Astrocyte of the cerebellum (primary cell): ENCODE results near the gene RNF220.

ENCODE experiments used
- DNase-seq: peaks from one replicate; pipeline ENCODE4 v3.0.0-alpha.2; 2011; ENCODE audit warnings: low read depth
- H3K4me3 ChIP-seq: 2 replicates; pipeline ENCODE4 v1.5.1; 2011; ENCODE audit warnings: mild to moderate bottlenecking, low read depth, low read length, moderate library complexity
- in situ Hi-C: cut with HindIII; loops from 2 replicates; pipeline ENCODE4 v1.10.0; 2017; ENCODE audit warnings: low sequenced_read_pairs
- TF ChIP-seq, protein P1 (sequence below): IDR thresholded peaks from 2 replicates; pipeline ENCODE4 v1.5.1; 2012; ENCODE audit warnings: low read length, low read depth, moderate library complexity, mild to moderate bottlenecking; ENCODE audit errors: missing control alignments

RNF220 gene

DNA sequence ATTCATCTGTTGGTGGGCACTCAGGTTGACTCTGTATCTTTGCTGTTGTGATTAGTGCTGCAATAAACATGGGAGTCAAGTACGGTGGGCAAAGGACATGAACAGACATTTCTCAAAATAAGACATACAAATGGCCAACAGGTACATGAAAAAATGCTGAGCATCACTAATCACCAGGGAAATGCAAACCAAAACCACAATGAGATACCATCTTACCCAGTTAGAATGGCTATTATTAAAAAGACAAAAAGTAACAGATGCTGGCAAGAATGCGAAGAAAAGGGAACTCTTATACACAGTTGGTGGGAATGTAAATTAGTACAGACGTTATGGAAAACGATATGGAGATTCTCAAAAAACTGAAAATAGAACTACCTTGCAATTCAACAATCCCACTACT is 170.3 kb downstream of the RNF220 start:
- no peak for DNase-seq
- in situ Hi-C loops, result no loop called here
- no peak overlapping the region for H3K4me3 ChIP-seq
- TF ChIP-seq, protein P1, sequence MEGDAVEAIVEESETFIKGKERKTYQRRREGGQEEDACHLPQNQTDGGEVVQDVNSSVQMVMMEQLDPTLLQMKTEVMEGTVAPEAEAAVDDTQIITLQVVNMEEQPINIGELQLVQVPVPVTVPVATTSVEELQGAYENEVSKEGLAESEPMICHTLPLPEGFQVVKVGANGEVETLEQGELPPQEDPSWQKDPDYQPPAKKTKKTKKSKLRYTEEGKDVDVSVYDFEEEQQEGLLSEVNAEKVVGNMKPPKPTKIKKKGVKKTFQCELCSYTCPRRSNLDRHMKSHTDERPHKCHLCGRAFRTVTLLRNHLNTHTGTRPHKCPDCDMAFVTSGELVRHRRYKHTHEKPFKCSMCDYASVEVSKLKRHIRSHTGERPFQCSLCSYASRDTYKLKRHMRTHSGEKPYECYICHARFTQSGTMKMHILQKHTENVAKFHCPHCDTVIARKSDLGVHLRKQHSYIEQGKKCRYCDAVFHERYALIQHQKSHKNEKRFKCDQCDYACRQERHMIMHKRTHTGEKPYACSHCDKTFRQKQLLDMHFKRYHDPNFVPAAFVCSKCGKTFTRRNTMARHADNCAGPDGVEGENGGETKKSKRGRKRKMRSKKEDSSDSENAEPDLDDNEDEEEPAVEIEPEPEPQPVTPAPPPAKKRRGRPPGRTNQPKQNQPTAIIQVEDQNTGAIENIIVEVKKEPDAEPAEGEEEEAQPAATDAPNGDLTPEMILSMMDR, result no peak

DNA sequence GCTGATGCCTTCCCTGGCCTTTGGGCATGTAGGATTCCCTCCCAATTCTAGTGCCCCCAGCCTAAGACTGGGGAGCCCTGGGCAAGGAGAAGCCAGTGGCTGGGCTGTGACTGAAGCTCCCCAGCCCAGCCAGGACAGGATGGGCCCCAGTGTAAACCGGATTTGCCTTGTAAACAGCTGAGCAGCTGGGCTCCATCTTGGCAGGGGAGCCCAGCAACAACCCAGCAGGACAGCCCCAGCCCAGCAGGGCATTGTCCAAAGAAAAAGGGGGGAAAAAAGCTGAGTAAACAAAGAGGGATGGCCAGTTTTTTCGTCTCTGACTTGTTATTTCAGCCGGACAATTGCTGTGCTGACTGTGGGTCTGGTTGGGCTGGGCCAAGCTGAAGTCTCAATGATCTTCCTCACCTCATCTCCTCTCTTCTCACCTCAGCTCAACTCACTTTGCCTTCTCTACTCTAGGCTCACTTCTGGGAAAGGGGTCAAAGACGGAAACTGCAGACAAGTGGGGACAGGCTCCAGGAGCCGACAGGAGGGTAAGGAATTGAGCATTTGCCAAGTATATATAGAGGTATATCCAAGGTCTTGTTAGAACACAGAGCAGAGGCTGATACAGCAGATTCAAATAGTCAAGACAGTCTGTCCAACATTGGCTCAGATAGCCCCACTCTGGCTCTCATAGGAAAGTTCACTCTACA is 171.5 kb downstream of the RNF220 start:
- H3K4me3 ChIP-seq, result no peak overlapping the region
- TF ChIP-seq, protein P1, result no peak
- DNase-seq, result no peak
- in situ Hi-C loops, result no loop called here

DNA sequence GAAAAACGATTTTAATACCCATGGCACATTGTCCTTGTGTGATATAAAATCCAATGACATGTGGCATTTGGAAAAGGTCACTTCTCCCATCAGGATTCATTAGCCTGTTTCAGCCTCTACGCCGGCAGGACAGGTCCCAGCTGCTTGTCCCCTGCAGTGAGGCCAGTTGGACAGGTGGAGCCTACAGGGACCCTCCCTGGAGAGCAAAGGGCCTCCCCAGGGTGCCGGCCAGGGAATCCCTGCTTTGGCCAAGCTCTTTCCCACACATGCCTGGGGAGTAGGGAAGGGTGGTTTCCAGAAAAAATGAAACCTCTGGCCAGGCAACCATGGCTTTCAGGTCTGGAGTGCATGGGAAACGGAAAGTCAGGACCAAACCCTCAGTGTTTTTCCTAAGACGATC is 176.2 kb downstream of the RNF220 start:
- H3K4me3 ChIP-seq, result no peak overlapping the region
- TF ChIP-seq, protein P1, result no peak
- no peak for DNase-seq
- in situ Hi-C loops, result no loop called here

DNA sequence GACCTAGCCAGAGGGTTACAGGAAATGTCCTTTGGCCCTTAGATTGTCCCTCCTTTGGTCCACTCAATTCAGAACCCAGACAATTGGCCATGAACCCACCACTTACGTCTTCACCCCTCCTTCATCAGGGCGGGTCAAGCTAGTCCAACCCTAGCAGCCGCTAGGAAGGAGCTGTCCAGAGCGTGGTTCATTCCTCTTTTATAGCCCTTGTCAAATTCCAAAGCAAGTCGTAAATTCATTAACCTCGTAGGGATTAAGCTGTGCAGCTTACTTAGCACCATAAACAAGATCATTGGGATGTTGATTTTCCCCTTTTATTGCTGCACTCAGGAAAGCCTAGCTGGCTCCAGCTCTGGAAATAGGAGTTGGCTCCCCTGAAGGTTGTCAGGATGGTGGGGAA is 179.1 kb downstream of the RNF220 start:
- TF ChIP-seq, protein P1, result no peak
- no peak overlapping the region for H3K4me3 ChIP-seq
- no peak for DNase-seq
- in situ Hi-C loops, result no loop called here

DNA sequence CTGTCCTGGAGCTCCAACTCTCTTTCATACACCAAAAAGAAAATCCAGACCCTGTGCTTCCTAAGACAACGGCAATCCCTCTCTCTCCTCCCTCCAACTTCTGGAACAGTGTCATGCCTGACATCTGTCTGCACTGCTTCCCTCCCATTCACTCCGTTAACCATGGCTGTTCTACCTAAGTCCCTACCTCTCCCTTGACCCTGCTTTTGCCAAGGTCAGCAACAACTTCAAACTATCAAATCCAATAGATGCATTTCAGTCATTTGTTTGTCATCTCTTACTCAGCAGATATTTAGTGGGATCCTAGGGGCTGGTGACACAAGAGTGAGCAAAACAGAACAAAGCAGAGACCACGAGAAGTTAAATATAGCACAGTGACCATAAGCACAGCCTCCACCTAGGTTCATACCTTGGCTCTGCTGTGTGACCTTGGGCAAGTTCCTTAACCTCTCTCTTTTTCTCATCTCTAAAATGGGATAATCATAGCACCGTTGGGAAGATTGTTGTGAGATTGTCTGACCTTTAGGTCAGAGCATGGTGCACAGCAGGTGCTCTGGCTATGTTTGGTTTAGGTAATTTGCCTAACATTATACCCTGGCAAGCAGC is 180.4 kb downstream of the RNF220 start:
- no peak for DNase-seq
- in situ Hi-C loops, result no loop called here
- TF ChIP-seq, protein P1, result no peak
- H3K4me3 ChIP-seq, result no peak overlapping the region

DNA sequence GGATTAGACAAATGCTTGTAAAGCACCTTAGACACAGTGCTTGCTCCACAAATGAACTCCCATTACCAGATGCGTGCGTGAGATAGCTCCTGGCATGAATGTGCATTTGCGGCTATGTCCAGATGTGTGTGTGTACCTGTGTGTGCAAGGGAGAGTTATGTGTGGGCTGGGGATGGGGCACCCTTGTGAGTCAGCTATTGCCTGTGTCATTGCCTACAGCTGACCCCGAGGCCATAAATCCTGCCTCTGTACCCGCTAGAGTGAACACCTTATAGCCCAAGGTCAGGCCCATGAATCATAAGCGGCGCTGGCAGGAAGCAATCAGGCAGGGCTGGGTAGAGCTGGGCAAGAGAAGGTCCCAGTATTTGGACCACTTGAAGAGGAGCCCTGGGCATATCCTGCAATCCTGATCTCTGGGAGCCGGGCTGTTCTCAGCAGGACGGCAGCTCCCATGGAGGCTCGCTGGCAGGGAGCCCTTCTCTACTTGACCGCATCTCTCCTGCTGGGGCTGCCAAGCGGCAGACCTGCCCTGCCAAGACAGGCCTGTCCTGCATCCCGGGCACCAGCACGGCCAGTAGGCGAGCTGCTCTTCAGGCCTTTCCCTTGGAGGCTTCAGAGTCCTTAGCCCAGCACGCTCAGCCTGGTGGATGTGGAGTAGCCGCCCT is 182.9 kb downstream of the RNF220 start:
- TF ChIP-seq, protein P1, result no peak
- DNase-seq, result no peak
- no peak overlapping the region for H3K4me3 ChIP-seq
- in situ Hi-C loops, result no loop called here
